HepG2 (cell line): ENCODE results near the gene PIK3R1. TPM values are rescaled to one million over a fixed set of nuclear protein-coding genes. Genes with fewer than 3 reads are reported as not detected.

ENCODE experiments used
- FOSL2 ChIP-seq: sonication (generic); formaldehyde crosslinking; IDR thresholded peaks from 2 replicates; pipeline ENCODE4 v1.4.0; 2020; ENCODE audit warnings: missing genetic modification reagents
- PCBP2 ChIP-seq: fragments of 200-400 bp; formaldehyde crosslinking; optimal IDR thresholded peaks from 2 replicates; pipeline ENCODE3; 2018; ENCODE audit warnings: low read length, low read depth; ENCODE audit not compliant: poor library complexity, severe bottlenecking
- PRMT3 ChIP-seq: sonication (generic); formaldehyde crosslinking; IDR thresholded peaks from 2 replicates; pipeline ENCODE4 v1.8.1; 2022; ENCODE audit warnings: low read depth, mild to moderate bottlenecking, moderate library complexity, missing genetic modification reagents, borderline replicate concordance
- RORA ChIP-seq: sonication (generic); formaldehyde crosslinking; IDR thresholded peaks from 2 replicates; pipeline ENCODE4 v1.5.0; 2020; ENCODE audit warnings: mild to moderate bottlenecking, missing genetic modification reagents, moderate library complexity
- ZNF367 ChIP-seq: sonication (generic); formaldehyde crosslinking; IDR thresholded peaks from 2 replicates; pipeline ENCODE4 v1.4.0; 2020; ENCODE audit warnings: missing genetic modification reagents, borderline replicate concordance
- ZNF460 ChIP-seq: sonication (generic); formaldehyde crosslinking; IDR thresholded peaks from 2 replicates; pipeline ENCODE4 v1.5.1; 2020; ENCODE audit warnings: missing genetic modification reagents, mild to moderate bottlenecking, borderline replicate concordance
- polyA plus RNA-seq, 8 experiments: library from polyadenylated mRNA; depleted of rRNA in 3 of 8; stranded (reverse) in 7 of 8; unstranded in 1 of 8; fragments of >200 nt; fragmentation: Illumina TruSeq in 4 of 8; extraction: Trizol in 4 of 8; gene quantifications; 2 replicates each; pipeline versions ENCODE4 v1.2.1 to v1.2.3, GENCODE V29; 2011 to 2016; ENCODE audit warnings: low read depth in 4 of 8, missing spikeins in 1 of 8, mixed read lengths in 1 of 8; ENCODE audit not compliant: insufficient read depth in 1 of 8
- total RNA-seq, 5 experiments: library from RNA; depleted of rRNA; stranded (reverse); fragments of >200 nt; fragmentation: Illumina TruSeq; extraction: Trizol; gene quantifications; 2 replicates each; pipeline ENCODE4 v1.2.3, GENCODE V29; 2016; ENCODE audit warnings: low read depth in 1 of 5
- TF ChIP-seq, protein P1 (sequence below), 2 experiments: fragments of 450-650 bp in 1 of 2; sonication (generic) in 1 of 2; formaldehyde crosslinking in 1 of 2; IDR thresholded peaks; 2 replicates each; pipeline versions ENCODE4 v1.6.1 to v1.8.0; 2016 to 2022; ENCODE audit warnings: antibody characterized with exemption in 1 of 2, mild to moderate bottlenecking in 1 of 2, missing genetic modification reagents in 1 of 2
- TF ChIP-seq, protein P2 (sequence below): sonication (generic); formaldehyde crosslinking; IDR thresholded peaks from 2 replicates; pipeline ENCODE4 v1.8.0; 2022; ENCODE audit warnings: low read depth, missing genetic modification reagents
- TF ChIP-seq, protein P3 (sequence below): sonication (generic); formaldehyde crosslinking; conservative IDR thresholded peaks from 2 replicates; pipeline ENCODE4 v1.4.0; 2020; ENCODE audit warnings: missing genetic modification reagents
- TF ChIP-seq, protein P4 (sequence below), 2 experiments: fragments of 450-650 bp in 1 of 2; sonication (generic) in 1 of 2; formaldehyde crosslinking; IDR thresholded peaks; 2 replicates each; pipeline versions ENCODE4 v1.5.0 to v1.8.0; 2020 to 2022; ENCODE audit warnings: mild to moderate bottlenecking in 1 of 2, missing genetic modification reagents in 1 of 2

Gene PIK3R1
- total and polyA plus RNA-seq, 2 of the 13 experiments (the other 11 are each of a cell fraction or from before 2014, with no cell fraction given) = 8.4 to 21.3 TPM

DNA sequence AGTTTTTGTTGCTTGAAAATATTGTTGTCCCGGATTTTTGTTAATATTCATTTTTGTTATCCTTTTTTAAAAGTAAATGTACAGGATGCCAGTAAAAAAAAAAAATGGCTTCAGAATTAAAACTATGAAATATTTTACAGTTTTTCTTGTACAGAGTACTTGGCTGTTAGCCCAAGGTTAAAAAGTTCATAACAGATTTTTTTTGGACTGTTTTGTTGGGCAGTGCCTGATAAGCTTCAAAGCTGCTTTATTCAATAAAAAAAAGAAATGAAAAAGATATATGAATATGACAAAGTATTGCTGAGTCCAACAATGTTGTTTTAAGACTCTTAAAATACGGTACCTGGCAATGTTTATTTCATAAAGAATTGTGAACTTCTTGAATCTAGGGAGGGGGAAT, 82.9 kb downstream of the PIK3R1 start (continued):
- TF ChIP-seq, protein P1, sequence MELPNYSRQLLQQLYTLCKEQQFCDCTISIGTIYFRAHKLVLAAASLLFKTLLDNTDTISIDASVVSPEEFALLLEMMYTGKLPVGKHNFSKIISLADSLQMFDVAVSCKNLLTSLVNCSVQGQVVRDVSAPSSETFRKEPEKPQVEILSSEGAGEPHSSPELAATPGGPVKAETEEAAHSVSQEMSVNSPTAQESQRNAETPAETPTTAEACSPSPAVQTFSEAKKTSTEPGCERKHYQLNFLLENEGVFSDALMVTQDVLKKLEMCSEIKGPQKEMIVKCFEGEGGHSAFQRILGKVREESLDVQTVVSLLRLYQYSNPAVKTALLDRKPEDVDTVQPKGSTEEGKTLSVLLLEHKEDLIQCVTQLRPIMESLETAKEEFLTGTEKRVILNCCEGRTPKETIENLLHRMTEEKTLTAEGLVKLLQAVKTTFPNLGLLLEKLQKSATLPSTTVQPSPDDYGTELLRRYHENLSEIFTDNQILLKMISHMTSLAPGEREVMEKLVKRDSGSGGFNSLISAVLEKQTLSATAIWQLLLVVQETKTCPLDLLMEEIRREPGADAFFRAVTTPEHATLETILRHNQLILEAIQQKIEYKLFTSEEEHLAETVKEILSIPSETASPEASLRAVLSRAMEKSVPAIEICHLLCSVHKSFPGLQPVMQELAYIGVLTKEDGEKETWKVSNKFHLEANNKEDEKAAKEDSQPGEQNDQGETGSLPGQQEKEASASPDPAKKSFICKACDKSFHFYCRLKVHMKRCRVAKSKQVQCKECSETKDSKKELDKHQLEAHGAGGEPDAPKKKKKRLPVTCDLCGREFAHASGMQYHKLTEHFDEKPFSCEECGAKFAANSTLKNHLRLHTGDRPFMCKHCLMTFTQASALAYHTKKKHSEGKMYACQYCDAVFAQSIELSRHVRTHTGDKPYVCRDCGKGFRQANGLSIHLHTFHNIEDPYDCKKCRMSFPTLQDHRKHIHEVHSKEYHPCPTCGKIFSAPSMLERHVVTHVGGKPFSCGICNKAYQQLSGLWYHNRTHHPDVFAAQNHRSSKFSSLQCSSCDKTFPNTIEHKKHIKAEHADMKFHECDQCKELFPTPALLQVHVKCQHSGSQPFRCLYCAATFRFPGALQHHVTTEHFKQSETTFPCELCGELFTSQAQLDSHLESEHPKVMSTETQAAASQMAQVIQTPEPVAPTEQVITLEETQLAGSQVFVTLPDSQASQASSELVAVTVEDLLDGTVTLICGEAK (IDR thresholded peaks at IDR 0.05) = no peak
- TF ChIP-seq, protein P1 (CRISPR knock-in tag; IDR thresholded peaks at IDR 0.05) = no peak
- TF ChIP-seq ZNF367 (no peak), ZNF460 (CRISPR knock-in tag) (no peak), PRMT3 (CRISPR knock-in tag) (no peak), RORA (no peak), PCBP2 (no peak), FOSL2 (CRISPR knock-in tag) (no peak)
- TF ChIP-seq, protein P2, sequence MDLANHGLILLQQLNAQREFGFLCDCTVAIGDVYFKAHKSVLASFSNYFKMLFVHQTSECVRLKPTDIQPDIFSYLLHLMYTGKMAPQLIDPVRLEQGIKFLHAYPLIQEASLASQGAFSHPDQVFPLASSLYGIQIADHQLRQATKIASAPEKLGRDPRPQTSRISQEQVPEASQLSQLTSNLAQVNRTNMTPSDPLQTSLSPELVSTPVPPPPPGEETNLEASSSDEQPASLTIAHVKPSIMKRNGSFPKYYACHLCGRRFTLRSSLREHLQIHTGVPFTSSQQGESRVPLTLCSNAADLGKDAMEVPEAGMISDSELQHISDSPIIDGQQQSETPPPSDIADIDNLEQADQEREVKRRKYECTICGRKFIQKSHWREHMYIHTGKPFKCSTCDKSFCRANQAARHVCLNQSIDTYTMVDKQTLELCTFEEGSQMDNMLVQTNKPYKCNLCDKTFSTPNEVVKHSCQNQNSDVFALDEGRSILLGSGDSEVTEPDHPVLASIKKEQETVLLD = no peak
- TF ChIP-seq, protein P3, sequence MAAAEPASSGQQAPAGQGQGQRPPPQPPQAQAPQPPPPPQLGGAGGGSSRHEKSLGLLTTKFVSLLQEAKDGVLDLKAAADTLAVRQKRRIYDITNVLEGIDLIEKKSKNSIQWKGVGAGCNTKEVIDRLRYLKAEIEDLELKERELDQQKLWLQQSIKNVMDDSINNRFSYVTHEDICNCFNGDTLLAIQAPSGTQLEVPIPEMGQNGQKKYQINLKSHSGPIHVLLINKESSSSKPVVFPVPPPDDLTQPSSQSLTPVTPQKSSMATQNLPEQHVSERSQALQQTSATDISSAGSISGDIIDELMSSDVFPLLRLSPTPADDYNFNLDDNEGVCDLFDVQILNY (CRISPR knock-in tag) = no peak
- TF ChIP-seq, protein P4, sequence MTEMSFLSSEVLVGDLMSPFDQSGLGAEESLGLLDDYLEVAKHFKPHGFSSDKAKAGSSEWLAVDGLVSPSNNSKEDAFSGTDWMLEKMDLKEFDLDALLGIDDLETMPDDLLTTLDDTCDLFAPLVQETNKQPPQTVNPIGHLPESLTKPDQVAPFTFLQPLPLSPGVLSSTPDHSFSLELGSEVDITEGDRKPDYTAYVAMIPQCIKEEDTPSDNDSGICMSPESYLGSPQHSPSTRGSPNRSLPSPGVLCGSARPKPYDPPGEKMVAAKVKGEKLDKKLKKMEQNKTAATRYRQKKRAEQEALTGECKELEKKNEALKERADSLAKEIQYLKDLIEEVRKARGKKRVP (CRISPR knock-in tag; IDR thresholded peaks at IDR 0.05) = no peak
- TF ChIP-seq, all 625 proteins: peak for 0
